Choroid plexus epithelial cell (primary cell): ENCODE measurements around the gene FAM13A.
"Not testable (repeated sequence)": the region's sequence is repeated elsewhere in the genome, so short reads cannot be mapped to it uniquely, and the experiment has no call there.

Experiments
- DNase-seq: peaks from one replicate; pipeline ENCODE4 v3.0.0-alpha.2; 2010; ENCODE audit warnings: low read depth
- H3K4me3 ChIP-seq: 2 replicates; pipeline ENCODE4 v1.5.1; 2011; ENCODE audit warnings: low read depth, mild to moderate bottlenecking, control low read depth, low read length, moderate library complexity
- TF ChIP-seq, protein P1 (sequence below): conservative IDR thresholded peaks from 2 replicates; pipeline ENCODE4 v1.5.1; 2011; ENCODE audit warnings: low read depth, mild to moderate bottlenecking, control low read depth, inconsistent platforms, low read length, moderate library complexity

The FAM13A gene

DNA sequence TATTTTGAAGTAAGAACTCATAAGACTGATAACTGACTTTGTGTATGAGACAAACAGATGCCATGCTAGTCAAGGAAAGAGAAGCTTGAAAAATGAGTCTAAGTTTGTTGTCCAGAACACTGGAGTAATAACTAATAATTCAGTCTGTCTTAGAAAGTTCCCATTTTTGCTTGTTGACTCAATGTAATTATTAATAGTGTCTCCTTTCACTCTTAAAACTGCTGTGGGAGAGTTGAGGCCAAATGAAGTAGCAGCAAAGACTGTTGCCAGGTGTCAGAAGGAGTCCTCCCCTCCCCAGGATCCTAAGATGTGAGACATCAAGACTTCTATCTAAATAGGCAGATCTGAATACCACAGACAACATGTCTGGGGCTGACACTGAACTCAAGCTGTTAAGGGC is 20.8 kb upstream of the FAM13A start:
- TF ChIP-seq, protein P1, sequence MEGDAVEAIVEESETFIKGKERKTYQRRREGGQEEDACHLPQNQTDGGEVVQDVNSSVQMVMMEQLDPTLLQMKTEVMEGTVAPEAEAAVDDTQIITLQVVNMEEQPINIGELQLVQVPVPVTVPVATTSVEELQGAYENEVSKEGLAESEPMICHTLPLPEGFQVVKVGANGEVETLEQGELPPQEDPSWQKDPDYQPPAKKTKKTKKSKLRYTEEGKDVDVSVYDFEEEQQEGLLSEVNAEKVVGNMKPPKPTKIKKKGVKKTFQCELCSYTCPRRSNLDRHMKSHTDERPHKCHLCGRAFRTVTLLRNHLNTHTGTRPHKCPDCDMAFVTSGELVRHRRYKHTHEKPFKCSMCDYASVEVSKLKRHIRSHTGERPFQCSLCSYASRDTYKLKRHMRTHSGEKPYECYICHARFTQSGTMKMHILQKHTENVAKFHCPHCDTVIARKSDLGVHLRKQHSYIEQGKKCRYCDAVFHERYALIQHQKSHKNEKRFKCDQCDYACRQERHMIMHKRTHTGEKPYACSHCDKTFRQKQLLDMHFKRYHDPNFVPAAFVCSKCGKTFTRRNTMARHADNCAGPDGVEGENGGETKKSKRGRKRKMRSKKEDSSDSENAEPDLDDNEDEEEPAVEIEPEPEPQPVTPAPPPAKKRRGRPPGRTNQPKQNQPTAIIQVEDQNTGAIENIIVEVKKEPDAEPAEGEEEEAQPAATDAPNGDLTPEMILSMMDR, result no peak
- H3K4me3 ChIP-seq, result no peak overlapping the region
- no peak for DNase-seq

DNA sequence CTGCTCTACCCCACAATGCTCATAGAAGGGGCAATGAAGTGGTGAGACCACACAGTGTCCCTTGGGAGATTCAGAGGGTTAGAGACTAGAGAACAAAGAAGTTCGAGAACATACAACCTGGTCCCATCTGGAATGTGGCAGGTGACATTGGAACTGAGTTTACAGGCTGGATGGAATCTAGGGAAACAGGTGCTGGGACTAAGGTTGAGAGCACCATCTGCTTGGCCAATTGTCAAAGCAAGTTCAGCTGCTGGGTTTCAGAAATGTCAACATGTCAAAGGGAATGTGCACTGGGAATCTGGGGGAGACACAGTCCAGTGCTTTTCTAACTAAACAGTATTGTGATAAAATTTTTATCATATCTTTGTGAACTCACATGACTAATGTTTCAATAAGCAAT is 15.9 kb upstream of the FAM13A start:
- DNase-seq, result no peak
- H3K4me3 ChIP-seq, result no peak overlapping the region
- TF ChIP-seq, protein P1, result no peak

DNA sequence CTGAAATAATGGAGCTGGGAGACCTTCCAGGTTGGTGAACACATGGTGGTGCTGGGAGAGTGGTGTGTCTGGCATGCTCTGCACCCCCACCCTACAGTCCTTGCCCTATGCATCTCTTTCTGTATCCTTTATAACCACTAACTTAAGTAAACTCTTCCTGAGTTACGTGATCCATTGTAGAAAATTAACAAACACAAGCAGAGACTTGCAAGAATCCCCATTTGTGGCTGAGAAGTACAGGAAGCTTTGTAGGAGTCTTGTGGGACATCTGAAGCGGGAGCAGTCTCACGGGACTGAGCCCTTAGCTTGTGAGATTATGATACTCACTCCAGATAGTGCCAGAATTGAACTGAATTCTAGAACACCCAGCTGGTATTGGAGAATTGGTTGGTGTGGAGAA is 14.3 kb upstream of the FAM13A start:
- no peak for DNase-seq
- no peak overlapping the region for H3K4me3 ChIP-seq
- TF ChIP-seq, protein P1, result no peak

DNA sequence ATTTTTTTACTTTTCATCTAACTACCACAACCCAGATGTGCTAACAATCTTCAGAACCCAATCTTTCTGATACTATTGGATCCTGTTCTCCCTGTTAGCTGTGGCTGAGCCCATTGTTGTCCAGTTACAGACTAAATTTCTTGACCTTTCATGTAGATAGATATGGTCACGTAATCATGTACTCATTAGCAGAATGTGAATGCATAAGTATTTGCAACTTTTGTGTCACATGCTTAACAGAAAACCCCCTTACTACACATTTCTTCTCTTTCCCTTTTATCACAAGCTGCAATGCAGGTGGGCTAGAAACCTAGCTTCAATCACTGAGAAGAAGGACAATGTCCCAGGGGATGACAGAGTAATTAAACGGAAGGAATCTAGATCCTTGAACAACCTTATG is 13.1 kb upstream of the FAM13A start:
- H3K4me3 ChIP-seq, result no peak overlapping the region
- TF ChIP-seq, protein P1, result no peak
- DNase-seq, result no peak

DNA sequence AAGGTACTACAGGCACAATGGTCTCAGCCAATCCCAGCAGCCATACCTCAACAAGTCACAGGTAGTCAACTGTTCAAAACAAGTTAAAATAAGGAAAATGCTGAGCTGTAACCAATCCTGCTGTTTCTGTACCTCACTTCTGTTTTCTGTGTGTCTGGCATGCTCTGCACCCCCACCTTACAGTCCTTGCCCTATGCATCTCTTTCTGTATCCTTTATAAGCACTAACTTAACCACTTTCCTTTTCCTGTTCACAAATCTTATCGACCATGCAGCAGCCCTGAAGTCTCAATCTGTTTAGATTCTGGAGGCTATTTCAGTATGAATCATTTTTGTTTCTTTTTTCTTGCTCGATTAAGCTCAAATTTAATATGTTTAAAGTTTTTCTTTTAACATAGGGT is 12.5 kb upstream of the FAM13A start:
- DNase-seq, result no peak
- no peak overlapping the region for H3K4me3 ChIP-seq
- TF ChIP-seq, protein P1, result no peak

DNA sequence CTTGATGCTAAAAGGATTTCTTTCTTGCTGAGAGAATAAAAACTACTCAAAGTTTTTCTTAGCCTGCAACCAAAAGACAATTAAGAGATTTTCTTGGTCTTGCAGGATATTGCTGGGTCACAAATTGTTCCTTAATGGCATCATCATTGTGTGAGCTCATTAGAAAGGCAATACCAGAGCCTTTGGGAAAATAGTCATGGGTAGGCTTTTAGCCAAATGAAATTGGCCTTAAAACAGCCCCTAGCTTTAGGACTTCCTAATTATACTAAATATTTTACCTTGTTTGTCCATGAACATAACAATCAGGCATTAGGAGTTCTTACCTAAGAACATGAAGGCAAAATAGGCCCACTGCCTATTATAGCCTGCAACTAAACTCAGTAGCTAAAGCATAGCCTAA is 10.4 kb upstream of the FAM13A start:
- TF ChIP-seq, protein P1, result no peak
- no peak overlapping the region for H3K4me3 ChIP-seq
- DNase-seq, result no peak

DNA sequence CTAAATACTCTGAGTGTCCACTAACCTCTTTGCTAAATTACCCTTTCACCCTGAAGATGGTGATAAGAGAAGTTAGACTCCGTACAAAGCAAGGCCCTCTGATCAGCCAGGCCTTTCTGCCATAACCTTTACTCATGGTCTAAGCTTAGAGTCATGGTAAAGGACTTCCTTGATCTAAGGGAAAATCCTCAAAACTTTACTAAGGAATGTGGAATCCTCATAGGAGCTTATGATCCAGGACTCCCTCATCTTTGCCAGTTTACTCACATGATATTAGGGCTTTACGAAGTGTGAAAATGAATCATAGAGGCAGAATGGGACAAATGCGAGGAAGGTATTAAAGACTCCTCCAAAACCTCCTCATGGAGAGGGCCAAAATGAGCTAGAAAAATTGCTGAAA is 7.9 kb upstream of the FAM13A start:
- TF ChIP-seq, protein P1, result no peak
- no peak overlapping the region for H3K4me3 ChIP-seq
- no peak for DNase-seq

DNA sequence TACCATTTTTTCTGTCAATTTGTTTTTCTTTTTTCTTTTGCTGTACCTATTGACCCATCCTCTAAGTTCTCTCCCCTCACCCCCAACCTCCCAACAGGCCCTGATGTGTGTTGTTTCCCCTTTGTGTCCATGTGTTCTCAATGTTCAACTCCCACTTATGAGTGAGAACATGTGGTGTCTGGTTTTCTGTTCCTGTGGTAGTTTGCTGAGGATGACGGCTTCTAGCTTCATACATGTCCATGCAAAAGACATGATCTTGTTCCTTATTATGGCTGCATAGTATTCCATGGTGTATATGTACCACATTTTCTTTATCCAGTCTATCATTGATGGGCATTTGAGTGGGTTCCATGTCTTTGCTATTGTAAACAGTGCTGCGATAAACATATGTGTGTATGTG is 859 bp upstream of the FAM13A start:
- not testable (repeated sequence) for DNase-seq, H3K4me3 ChIP-seq
